CD14-positive monocyte (primary cell): ENCODE data around the gene AJAP1. TPM values are rescaled to one million over a fixed set of nuclear protein-coding genes. Genes with fewer than 3 reads are reported as not detected.

Experiments
- DNase-seq, 3 donors: peaks; one replicate each; pipeline ENCODE4 v3.0.0-alpha.2; 2011 to 2022
- H2AFZ ChIP-seq: 2 replicates; pipeline ENCODE4 v1.6.0; 2012; ENCODE audit warnings: mild to moderate bottlenecking, low read depth, low read length, inconsistent platforms; ENCODE audit not compliant: insufficient read depth, poor library complexity, severe bottlenecking
- H3K27ac ChIP-seq, 2 donors: 1 replicate in 1 of 2; 2 replicates in 1 of 2; pipeline ENCODE4 v1.5.1; 2012 to 2013; ENCODE audit warnings: low read length in 2 of 2, control low read depth in 1 of 2, inconsistent platforms in 1 of 2, low read depth in 1 of 2, mild to moderate bottlenecking in 1 of 2
- H3K27me3 ChIP-seq, 2 donors: one replicate each; pipeline versions ENCODE4 v1.6.0 to v1.6.1; 2011 to 2013; ENCODE audit warnings: low read length in 2 of 2; ENCODE audit not compliant: control insufficient read depth in 2 of 2, insufficient read depth in 2 of 2
- H3K36me3 ChIP-seq, 2 donors: replicated peaks in 1 of 2; 1 replicate in 1 of 2; 2 replicates in 1 of 2; pipeline versions ENCODE4 v1.5.1 to v1.6.1; 2012 to 2013; ENCODE audit warnings: low read length in 2 of 2, control low read depth in 1 of 2, inconsistent platforms in 1 of 2, mild to moderate bottlenecking in 1 of 2; ENCODE audit not compliant: insufficient read depth in 2 of 2, control insufficient read depth in 1 of 2
- H3K4me1 ChIP-seq, 2 donors: 1 replicate in 1 of 2; 2 replicates in 1 of 2; pipeline versions ENCODE4 v1.5.1 to v1.6.1; 2012 to 2013; ENCODE audit warnings: low read length in 2 of 2, control low read depth in 1 of 2, inconsistent platforms in 1 of 2, mild to moderate bottlenecking in 1 of 2, moderate library complexity in 1 of 2; ENCODE audit not compliant: insufficient read depth in 2 of 2, control insufficient read depth in 1 of 2
- H3K4me2 ChIP-seq: replicated peaks from 2 replicates; pipeline ENCODE3; 2012; ENCODE audit warnings: low read length, moderate library complexity, mild to moderate bottlenecking; ENCODE audit not compliant: poor library complexity, severe bottlenecking; ENCODE audit errors: extremely low read depth
- H3K4me3 ChIP-seq, 3 experiments: fragments of 200-600 bp in 1 of 3; sonication (generic) in 1 of 3; replicated peaks in 1 of 3; 1 replicate in 2 of 3; 2 replicates in 1 of 3; pipeline ENCODE4 v1.5.1; 2011 to 2013; ENCODE audit warnings: low read length in 3 of 3, mild to moderate bottlenecking in 3 of 3, control low read depth in 2 of 3, low read depth in 2 of 3, inconsistent platforms in 1 of 3, moderate library complexity in 1 of 3
- H3K79me2 ChIP-seq: 2 replicates; pipeline ENCODE4 v1.6.0; 2012; ENCODE audit warnings: mild to moderate bottlenecking, control low read depth, inconsistent platforms, low read length, moderate library complexity; ENCODE audit not compliant: insufficient read depth
- H3K9ac ChIP-seq: 2 replicates; pipeline ENCODE4 v1.6.0; 2017; ENCODE audit warnings: low read length, mild to moderate bottlenecking; ENCODE audit not compliant: insufficient read depth, poor library complexity, severe bottlenecking
- H3K9me3 ChIP-seq, 2 donors: replicated peaks in 1 of 2; 1 replicate in 1 of 2; 2 replicates in 1 of 2; pipeline versions ENCODE4 v1.5.1 to v1.6.1; 2012 to 2013; ENCODE audit warnings: low read length in 2 of 2, control low read depth in 1 of 2; ENCODE audit not compliant: control insufficient read depth in 1 of 2, insufficient read depth in 1 of 2
- H4K20me1 ChIP-seq: 2 replicates; pipeline ENCODE4 v1.6.0; 2012; ENCODE audit warnings: mild to moderate bottlenecking, low read length, control low read depth, moderate library complexity; ENCODE audit not compliant: insufficient read depth
- H3K27ac Mint-ChIP-seq, 7 donors: one replicate each; pipeline ENCODE4 v1.8.0; 2020; ENCODE audit warnings: mild to moderate bottlenecking in 7 of 7, mixed read lengths in 7 of 7, moderate library complexity in 6 of 7, inconsistent platforms in 2 of 7
- H3K27me3 Mint-ChIP-seq, 3 donors: one replicate each; pipeline ENCODE4 v1.8.0; 2021 to 2022; ENCODE audit warnings: low read depth in 3 of 3, mild to moderate bottlenecking in 3 of 3, mixed read lengths in 3 of 3, moderate library complexity in 3 of 3, inconsistent platforms in 1 of 3
- H3K36me3 Mint-ChIP-seq, 2 donors: one replicate each; pipeline ENCODE4 v1.8.0; 2020; ENCODE audit warnings: mixed read lengths in 2 of 2, inconsistent platforms in 1 of 2, mild to moderate bottlenecking in 1 of 2
- H3K4me1 Mint-ChIP-seq: one replicate; pipeline ENCODE4 v1.8.0; 2020; ENCODE audit warnings: mild to moderate bottlenecking, mixed read lengths
- H3K4me3 Mint-ChIP-seq, 2 donors: one replicate each; pipeline ENCODE4 v1.8.0; 2020; ENCODE audit warnings: mild to moderate bottlenecking in 2 of 2, mixed read lengths in 2 of 2, moderate library complexity in 1 of 2
- H3K9me3 Mint-ChIP-seq, 7 donors: one replicate each; pipeline ENCODE4 v1.8.0; 2020 to 2022; ENCODE audit warnings: mixed read lengths in 7 of 7, mild to moderate bottlenecking in 6 of 7, moderate library complexity in 6 of 7, inconsistent platforms in 2 of 7
- WGBS: methylation state at CpG from one replicate; pipeline ENCODE4 v1.1.5; 2013; ENCODE audit warnings: missing lambda C conversion rate; ENCODE audit not compliant: insufficient coverage; 5-methylcytosine and 5-hydroxymethylcytosine counted together
- intact Hi-C, 2 donors: fragments of 100-400 bp; cut with micrococcal nuclease; formaldehyde crosslinking; loops; one replicate each; pipeline versions ENCODE4 v1.15.0 to v1.15.1; 2023
- polyA plus RNA-seq, 3 donors: library from polyadenylated mRNA; depleted of rRNA in 1 of 3; unstranded in 2 of 3; stranded (reverse) in 1 of 3; fragments of 300-500 nt in 2 of 3; fragments of >200 nt in 1 of 3; fragmentation: Illumina TruSeq in 2 of 3; gene quantifications; 1 replicate in 2 of 3; 2 replicates in 1 of 3; pipeline ENCODE4 v1.2.3, GENCODE V29; 2012 to 2021
- TF ChIP-seq, protein P1 (sequence below): fragments of 200-600 bp; IDR thresholded peaks from one replicate; pipeline ENCODE4 v1.8.0; 2022; ENCODE audit warnings: antibody characterized with exemption, mild to moderate bottlenecking

Gene AJAP1
- polyA plus RNA-seq, 3 donors: not detected

DNA sequence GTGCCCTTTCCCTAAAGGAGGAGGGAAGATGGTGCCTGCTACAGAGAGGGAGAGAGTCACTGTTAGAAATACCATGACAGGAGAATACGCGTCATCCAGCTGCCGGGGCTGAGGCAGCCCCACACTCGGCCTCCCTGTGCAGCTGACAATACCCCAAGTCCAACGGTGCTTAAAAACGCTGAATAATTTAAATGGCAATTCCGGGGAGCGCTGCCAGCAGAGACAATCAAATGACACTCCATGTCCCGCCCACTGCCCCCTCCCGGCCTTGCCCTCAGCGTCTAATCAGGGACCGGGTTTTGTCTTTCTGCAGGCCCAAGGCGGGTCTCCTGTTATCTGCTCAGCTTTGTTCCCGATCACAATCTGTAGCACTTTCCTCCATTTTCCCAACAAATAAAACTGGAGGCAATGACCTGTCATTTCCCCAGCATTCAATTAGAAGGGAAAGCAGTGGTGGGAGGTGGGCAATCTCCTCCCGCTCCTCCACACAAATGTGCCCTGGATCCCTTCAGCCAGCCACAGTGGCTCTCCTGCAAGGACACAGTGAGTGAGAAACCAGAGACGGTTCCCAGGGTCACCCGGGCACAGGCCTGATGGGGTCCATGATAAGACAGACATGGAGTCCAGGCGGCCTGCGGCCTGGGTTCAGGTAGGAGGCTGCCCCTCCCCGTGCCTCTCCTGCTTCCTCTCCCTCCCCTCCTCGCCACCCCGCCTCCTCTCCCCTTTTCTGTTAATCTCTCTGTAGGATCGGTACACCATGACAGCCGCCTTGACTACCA, 42.7 kb upstream of the AJAP1 start:
- H4K20me1 ChIP-seq: no peaks in the 10 kb centered on the region
- no peak overlapping the region for H3K4me3 Mint-ChIP-seq
- H3K4me3 ChIP-seq: no peak overlapping the region
- H3K4me1 ChIP-seq: no peaks in the 10 kb centered on the region
- H2AFZ ChIP-seq: no peak overlapping the region
- WGBS: 80% methylated on average over 20 of the region's 24 CpGs
- no peaks in the 10 kb centered on the region for H3K4me1 Mint-ChIP-seq
- no peak overlapping the region for H3K27ac Mint-ChIP-seq
- H3K36me3 Mint-ChIP-seq: no peaks in the 10 kb centered on the region
- H3K27me3 ChIP-seq: no peaks in the 10 kb centered on the region
- H3K27me3 Mint-ChIP-seq: no peaks in the 10 kb centered on the region
- intact Hi-C loops: no loop called here
- no peak for DNase-seq
- H3K27ac ChIP-seq: no peak overlapping the region
- H3K4me2 ChIP-seq: no peak overlapping the region
- H3K9me3 ChIP-seq: peaks cover 17 to 38% of the 10 kb centered on the region in 2 donors
- no peak overlapping the region for H3K9ac ChIP-seq
- peaks cover 12 to 30% (median 25%) of the 10 kb centered on the region in 7 donors for H3K9me3 Mint-ChIP-seq
- no peaks in the 10 kb centered on the region for H3K79me2 ChIP-seq
- no peaks in the 10 kb centered on the region for H3K36me3 ChIP-seq
- TF ChIP-seq, protein P1, sequence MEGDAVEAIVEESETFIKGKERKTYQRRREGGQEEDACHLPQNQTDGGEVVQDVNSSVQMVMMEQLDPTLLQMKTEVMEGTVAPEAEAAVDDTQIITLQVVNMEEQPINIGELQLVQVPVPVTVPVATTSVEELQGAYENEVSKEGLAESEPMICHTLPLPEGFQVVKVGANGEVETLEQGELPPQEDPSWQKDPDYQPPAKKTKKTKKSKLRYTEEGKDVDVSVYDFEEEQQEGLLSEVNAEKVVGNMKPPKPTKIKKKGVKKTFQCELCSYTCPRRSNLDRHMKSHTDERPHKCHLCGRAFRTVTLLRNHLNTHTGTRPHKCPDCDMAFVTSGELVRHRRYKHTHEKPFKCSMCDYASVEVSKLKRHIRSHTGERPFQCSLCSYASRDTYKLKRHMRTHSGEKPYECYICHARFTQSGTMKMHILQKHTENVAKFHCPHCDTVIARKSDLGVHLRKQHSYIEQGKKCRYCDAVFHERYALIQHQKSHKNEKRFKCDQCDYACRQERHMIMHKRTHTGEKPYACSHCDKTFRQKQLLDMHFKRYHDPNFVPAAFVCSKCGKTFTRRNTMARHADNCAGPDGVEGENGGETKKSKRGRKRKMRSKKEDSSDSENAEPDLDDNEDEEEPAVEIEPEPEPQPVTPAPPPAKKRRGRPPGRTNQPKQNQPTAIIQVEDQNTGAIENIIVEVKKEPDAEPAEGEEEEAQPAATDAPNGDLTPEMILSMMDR: no peak

DNA sequence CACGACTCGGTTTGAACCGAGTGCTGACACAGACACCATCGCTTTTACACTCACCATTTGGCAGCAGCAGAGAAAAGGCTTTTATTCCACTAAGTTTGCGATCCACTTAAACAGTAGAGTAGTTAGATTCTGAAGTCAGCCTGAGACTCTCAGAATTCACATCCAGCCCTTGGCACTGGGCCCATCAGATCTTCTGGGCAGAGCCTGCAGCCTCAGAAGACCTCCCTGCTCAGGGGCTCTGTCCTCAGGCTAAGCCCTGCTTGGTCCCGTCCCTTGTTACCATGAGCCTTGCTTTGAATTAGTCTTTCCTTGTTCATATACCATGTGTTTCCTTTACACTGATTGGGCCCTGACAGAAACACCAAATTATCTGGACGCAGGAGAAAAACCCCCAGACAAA, 41.4 kb upstream of the AJAP1 start:
- no peak overlapping the region for H3K4me2 ChIP-seq
- WGBS: 83% methylated on average over 5 of the region's 7 CpGs
- H3K27me3 Mint-ChIP-seq: peaks cover 0 to 1% (median 0%) of the 10 kb centered on the region in 3 donors
- no peak for DNase-seq
- no peak overlapping the region for H3K4me3 ChIP-seq
- H3K9me3 ChIP-seq: peaks cover 17 to 34% of the 10 kb centered on the region in 2 donors
- H3K9ac ChIP-seq: no peak overlapping the region
- H2AFZ ChIP-seq: no peak overlapping the region
- H3K27ac ChIP-seq: no peak overlapping the region
- no peak overlapping the region for H3K4me3 Mint-ChIP-seq
- intact Hi-C loops: no loop called here
- no peaks in the 10 kb centered on the region for H4K20me1 ChIP-seq
- TF ChIP-seq, protein P1: no peak
- H3K9me3 Mint-ChIP-seq: peaks cover 10 to 30% (median 25%) of the 10 kb centered on the region in 7 donors
- H3K4me1 ChIP-seq: no peaks in the 10 kb centered on the region
- H3K36me3 Mint-ChIP-seq: no peaks in the 10 kb centered on the region
- H3K36me3 ChIP-seq: no peaks in the 10 kb centered on the region
- no peaks in the 10 kb centered on the region for H3K79me2 ChIP-seq
- no peaks in the 10 kb centered on the region for H3K4me1 Mint-ChIP-seq
- no peaks in the 10 kb centered on the region for H3K27me3 ChIP-seq
- no peak overlapping the region for H3K27ac Mint-ChIP-seq
